ENCODE measurements around the gene ANXA2.

ANXA2 gene

DNA sequence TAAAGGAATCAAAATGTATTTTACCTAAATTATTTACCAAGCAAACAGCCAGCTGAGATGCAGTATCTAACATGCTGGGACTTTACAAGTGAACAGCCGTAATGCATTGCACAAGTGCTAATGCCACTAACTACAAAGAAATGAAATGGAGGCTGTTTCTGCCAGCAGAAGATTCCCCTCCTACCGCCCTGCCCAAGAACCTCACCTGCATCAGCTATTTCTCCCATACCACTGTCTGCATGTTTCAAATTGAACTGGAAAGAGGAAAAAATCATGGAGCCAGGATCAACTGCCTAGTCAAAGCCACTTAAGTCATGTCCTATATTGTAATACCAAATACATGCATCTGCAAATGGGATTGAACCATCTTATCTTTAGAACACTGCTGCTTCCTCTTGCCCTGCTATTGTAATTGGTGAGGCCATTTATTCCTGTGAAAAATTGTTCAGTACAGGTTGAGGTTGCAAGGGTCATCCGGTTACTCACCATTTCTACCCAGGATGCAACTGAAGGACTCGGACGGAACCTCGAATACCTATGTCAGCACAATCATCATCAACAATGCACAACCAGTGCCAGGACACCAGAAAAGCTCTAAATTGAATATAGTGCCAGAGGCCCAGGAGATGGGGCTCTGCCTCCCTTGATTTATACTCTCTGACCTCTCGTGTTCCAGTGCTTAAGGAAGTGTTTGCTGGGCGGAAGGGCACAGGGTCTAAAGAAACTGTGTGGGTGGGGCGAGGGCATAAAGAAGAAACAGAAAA, 27.5 kb downstream of the ANXA2 start:
- POLR2A ChIA-PET (ENCODE audit: low non-redundant PET), result no interaction called here

DNA sequence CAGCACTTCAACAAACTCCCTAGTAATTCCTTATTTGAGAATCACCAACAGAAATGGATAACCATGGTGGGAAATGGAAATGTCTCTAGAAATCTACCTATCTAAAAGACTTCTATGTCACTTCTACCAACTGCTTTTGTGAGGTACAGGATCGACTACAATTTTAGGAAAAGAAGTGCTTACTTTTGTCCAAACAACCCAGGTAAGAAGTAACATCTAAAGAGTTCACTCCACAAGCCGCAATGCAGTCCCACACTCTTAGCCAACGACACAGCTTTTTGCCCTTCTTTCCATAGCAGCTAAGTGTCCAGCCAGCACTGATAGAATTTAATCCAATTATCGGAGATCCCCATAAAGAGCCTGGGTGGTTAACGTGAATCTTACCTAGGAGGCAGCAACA, 28.1 kb downstream of the ANXA2 start:
- no peak overlapping the region for H3K27ac ChIP-seq
- ChIA-PET POLR2A (ENCODE audit: low non-redundant PET) (no interaction called here), CTCF (no interaction called here)
- TF ChIP-seq, protein P1, sequence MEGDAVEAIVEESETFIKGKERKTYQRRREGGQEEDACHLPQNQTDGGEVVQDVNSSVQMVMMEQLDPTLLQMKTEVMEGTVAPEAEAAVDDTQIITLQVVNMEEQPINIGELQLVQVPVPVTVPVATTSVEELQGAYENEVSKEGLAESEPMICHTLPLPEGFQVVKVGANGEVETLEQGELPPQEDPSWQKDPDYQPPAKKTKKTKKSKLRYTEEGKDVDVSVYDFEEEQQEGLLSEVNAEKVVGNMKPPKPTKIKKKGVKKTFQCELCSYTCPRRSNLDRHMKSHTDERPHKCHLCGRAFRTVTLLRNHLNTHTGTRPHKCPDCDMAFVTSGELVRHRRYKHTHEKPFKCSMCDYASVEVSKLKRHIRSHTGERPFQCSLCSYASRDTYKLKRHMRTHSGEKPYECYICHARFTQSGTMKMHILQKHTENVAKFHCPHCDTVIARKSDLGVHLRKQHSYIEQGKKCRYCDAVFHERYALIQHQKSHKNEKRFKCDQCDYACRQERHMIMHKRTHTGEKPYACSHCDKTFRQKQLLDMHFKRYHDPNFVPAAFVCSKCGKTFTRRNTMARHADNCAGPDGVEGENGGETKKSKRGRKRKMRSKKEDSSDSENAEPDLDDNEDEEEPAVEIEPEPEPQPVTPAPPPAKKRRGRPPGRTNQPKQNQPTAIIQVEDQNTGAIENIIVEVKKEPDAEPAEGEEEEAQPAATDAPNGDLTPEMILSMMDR (conservative IDR thresholded peaks at IDR 0.05; ENCODE audit: low read depth), result no peak
- DNase-seq (ENCODE audit: low spot score), result no peak

More for the DNA sequence above, 27.5 kb downstream of the ANXA2 start:
- TF ChIP-seq, protein P1 (conservative IDR thresholded peaks at IDR 0.05; ENCODE audit: low read depth), result no peak
- CTCF ChIA-PET, result interaction anchor here (1.3 kb wide), 1 partner anchor 9 kb away, joined by 7 read pairs; no protein-coding TSS in a partner anchor
- DNase-seq (ENCODE audit: low spot score), result peak; percentile 45
- peak overlapping the region; percentile 98 for H3K27ac ChIP-seq

DNA sequence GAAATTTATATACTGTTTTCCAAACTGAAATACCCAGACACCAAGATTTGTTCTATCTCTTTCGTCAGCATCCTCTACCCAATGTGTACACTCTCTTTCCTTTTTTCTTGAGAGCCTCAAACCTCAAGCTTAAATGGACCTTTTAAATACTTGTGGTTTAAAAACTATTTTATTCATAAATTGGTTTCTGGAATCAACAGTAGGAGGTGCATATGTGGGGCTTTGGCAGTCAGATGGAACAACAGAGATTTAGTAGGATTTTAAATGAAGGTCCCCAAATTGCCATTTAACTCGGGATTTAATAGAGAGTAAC, 33.2 kb downstream of the ANXA2 start:
- ChIA-PET POLR2A (ENCODE audit: low non-redundant PET) (interaction anchor here (0.6 kb wide), 1 partner anchor 462 kb away, joined by 3 read pairs; no protein-coding TSS in a partner anchor), CTCF (interaction anchor here (0.6 kb wide), 1 partner anchor 38 kb away, joined by 4 read pairs; no protein-coding TSS in a partner anchor)
- H3K27ac ChIP-seq, result no peak overlapping the region
- TF ChIP-seq, protein P1 (conservative IDR thresholded peaks at IDR 0.05; ENCODE audit: low read depth), result no peak
- DNase-seq (ENCODE audit: low spot score), result no peak

DNA sequence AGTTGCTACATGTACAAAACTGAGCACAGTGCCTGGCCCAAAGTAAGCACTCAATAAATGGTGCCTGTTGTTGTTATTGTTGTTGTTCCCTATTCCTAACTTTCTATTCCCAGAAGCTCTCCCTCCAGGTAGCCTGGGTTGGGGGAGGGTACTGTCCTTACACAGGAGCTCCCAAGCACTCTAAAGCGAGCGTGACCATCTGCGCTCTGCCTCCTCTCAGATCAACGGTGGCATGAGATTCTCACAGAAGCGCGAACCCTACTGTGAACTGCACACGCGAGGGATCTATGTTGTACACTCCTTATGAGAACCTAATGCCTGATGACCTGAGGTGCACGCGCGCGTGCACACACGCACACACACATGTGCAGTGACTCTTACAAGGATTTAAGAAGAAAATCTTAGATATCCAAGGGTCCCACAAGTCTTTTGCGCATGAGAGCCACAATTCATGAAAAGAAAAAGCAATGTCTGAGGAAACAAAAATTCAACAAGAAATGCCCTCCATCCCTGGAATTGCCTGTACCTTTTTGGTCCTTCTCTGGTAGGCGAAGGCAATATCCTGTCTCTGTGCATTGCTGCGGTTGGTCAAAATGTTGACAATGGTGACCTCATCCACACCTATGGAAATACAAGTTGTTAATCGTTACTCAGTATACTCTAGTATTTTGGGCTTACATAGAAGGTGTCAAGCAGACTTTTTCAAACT, 33.7 kb downstream of the ANXA2 start:
- ChIA-PET CTCF (interaction anchor here (2.2 kb wide), 1 partner anchor 80 kb away, joined by 6 read pairs; no protein-coding TSS in a partner anchor), POLR2A (ENCODE audit: low non-redundant PET) (interaction anchor here (0.6 kb wide), 1 partner anchor 461 kb away, joined by 3 read pairs; no protein-coding TSS in a partner anchor)
- TF ChIP-seq, protein P1 (conservative IDR thresholded peaks at IDR 0.05; ENCODE audit: low read depth), result no peak
- no peak for DNase-seq (ENCODE audit: low spot score)
- H3K27ac ChIP-seq, result peak overlapping the region; percentile 71

DNA sequence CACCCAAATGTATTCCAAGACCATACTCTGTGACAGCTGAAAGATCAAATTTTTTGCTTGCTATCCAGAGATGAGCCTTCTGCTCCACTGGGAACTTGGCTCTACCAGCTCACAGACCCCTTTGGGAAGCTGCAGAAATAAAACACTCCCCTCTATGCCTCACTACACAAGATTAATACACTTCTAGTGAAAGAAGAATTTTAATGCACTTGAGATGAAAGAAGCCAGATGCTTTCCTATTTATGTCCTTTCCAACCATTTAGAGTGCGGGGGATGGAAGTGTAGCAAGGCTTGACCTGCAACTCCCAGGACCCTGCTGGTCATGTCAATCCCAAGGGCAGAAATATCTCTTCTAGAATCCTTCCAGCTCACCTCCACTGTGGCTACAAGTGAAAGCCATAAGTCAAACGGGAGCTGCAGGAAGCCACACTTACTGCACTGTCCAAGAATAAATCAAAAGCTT, 34.7 kb downstream of the ANXA2 start:
- peak overlapping the region; percentile 29; the same call in 1 of the 2 replicates for H3K27ac ChIP-seq
- DNase-seq (ENCODE audit: low spot score), result no peak
- CTCF ChIA-PET, result interaction anchor here (2.2 kb wide), 1 partner anchor 81 kb away, joined by 6 read pairs; no protein-coding TSS in a partner anchor
- TF ChIP-seq, protein P1 (conservative IDR thresholded peaks at IDR 0.05; ENCODE audit: low read depth), result no peak
- POLR2A ChIA-PET (ENCODE audit: low non-redundant PET), result no interaction called here

DNA sequence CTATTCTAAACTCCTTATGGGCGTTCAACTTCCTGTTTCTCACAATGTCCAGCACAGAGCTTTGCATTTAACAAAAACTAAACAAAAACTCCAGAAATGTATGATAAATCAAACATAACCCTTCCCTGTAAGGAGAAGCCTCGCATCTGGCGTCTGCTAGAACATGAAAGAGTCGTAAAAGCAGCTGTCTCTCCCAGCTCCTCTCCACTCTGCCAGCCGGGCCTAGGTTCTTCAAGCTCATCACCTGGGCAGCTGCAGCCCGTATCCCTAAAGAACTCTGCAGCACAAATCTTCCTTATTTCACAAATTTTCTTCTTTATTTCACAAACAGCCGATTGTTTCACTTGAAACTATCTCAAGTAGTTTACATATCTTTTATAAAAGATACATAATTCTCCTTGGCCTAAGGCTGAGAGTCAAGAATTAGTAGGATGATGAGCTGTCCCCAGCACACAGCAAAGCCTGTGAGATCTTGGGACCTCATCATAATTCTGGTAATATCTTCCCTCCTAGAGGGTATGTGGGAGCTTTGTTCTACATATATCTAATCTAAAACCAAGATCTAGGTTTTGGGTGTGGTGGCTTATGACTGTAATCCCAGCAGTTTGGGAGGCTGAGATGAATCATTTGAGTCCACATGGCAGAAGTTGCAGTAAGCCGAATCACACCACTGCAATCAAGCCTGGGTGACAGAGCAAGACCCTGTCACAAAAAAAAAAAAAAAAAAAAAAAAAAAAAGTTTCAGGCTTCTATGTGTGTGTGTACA, 35.3 kb downstream of the ANXA2 start:
- DNase-seq (ENCODE audit: low spot score), result peak; percentile 45
- POLR2A ChIA-PET (ENCODE audit: low non-redundant PET), result interaction anchor here (1.1 kb wide), 1 partner anchor 11 kb away, joined by 3 read pairs; no protein-coding TSS in a partner anchor
- H3K27ac ChIP-seq, result peak overlapping the region; percentile 76
- TF ChIP-seq, protein P1 (conservative IDR thresholded peaks at IDR 0.05; ENCODE audit: low read depth), result no peak
- CTCF ChIA-PET, result interaction anchor here (0.6 to 2.2 kb wide), 4 partner anchors 9 to 156 kb away, joined by 3 to 7 read pairs (median 4); no protein-coding TSS in a partner anchor
